HL-60 (cell line): Measurements from ENCODE around the gene PAFAH1B2.

Experiments
- GABPA ChIP-seq: IDR thresholded peaks from 2 replicates; pipeline ENCODE4 v1.6.1; 2012; ENCODE audit warnings: low read depth
- POLR2AphosphoS5 ChIP-seq: IDR thresholded peaks from 2 replicates; pipeline ENCODE4 v1.6.1; 2012; ENCODE audit warnings: low read depth
- SPI1 ChIP-seq: IDR thresholded peaks from 2 replicates; pipeline ENCODE4 v1.6.1; 2012; ENCODE audit warnings: low read depth, mild to moderate bottlenecking, borderline replicate concordance
- TF ChIP-seq, protein P1 (sequence below): IDR thresholded peaks from one replicate; pipeline ENCODE4 v1.5.1; 2011; ENCODE audit warnings: low read length, control low read depth, inconsistent platforms; ENCODE audit not compliant: insufficient read depth
- TF ChIP-seq, protein P2 (sequence below): IDR thresholded peaks from 2 replicates; pipeline ENCODE4 v1.6.1; 2012; ENCODE audit warnings: low read depth; ENCODE audit not compliant: insufficient replicate concordance

DNA sequence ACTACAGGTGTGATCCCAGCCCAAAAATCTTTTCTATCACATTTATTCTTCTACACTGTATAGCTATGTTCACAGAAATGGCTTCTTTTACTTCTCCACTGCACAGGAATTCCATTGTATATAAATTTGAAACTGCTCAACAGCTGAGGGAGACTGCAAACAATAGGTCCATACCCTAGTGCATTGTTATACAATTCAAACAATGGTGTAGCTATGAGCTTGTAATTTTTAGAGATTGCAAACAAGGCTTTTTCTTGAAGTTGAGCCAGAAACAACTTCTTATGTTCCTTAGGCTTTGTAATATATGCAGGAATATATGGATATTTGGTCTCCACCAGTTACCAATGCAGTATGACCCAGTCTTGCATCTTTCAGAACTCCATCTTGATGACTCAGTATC, 26.4 kb upstream of the PAFAH1B2 start:
- TF ChIP-seq, protein P1, sequence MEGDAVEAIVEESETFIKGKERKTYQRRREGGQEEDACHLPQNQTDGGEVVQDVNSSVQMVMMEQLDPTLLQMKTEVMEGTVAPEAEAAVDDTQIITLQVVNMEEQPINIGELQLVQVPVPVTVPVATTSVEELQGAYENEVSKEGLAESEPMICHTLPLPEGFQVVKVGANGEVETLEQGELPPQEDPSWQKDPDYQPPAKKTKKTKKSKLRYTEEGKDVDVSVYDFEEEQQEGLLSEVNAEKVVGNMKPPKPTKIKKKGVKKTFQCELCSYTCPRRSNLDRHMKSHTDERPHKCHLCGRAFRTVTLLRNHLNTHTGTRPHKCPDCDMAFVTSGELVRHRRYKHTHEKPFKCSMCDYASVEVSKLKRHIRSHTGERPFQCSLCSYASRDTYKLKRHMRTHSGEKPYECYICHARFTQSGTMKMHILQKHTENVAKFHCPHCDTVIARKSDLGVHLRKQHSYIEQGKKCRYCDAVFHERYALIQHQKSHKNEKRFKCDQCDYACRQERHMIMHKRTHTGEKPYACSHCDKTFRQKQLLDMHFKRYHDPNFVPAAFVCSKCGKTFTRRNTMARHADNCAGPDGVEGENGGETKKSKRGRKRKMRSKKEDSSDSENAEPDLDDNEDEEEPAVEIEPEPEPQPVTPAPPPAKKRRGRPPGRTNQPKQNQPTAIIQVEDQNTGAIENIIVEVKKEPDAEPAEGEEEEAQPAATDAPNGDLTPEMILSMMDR: no peak
- TF ChIP-seq, protein P2, sequence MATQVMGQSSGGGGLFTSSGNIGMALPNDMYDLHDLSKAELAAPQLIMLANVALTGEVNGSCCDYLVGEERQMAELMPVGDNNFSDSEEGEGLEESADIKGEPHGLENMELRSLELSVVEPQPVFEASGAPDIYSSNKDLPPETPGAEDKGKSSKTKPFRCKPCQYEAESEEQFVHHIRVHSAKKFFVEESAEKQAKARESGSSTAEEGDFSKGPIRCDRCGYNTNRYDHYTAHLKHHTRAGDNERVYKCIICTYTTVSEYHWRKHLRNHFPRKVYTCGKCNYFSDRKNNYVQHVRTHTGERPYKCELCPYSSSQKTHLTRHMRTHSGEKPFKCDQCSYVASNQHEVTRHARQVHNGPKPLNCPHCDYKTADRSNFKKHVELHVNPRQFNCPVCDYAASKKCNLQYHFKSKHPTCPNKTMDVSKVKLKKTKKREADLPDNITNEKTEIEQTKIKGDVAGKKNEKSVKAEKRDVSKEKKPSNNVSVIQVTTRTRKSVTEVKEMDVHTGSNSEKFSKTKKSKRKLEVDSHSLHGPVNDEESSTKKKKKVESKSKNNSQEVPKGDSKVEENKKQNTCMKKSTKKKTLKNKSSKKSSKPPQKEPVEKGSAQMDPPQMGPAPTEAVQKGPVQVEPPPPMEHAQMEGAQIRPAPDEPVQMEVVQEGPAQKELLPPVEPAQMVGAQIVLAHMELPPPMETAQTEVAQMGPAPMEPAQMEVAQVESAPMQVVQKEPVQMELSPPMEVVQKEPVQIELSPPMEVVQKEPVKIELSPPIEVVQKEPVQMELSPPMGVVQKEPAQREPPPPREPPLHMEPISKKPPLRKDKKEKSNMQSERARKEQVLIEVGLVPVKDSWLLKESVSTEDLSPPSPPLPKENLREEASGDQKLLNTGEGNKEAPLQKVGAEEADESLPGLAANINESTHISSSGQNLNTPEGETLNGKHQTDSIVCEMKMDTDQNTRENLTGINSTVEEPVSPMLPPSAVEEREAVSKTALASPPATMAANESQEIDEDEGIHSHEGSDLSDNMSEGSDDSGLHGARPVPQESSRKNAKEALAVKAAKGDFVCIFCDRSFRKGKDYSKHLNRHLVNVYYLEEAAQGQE: no peak
- TF ChIP-seq POLR2AphosphoS5 (no peak), GABPA (no peak), SPI1 (no peak)
